Muscle of arm (tissue), 14 donors: ENCODE measurements around the gene DZIP3. TPM values are rescaled to one million over a fixed set of nuclear protein-coding genes. Genes with fewer than 3 reads are reported as not detected.

Experiments used
- DNase-seq: peaks from one replicate; pipeline ENCODE4 v3.0.0-alpha.2; 2013
- long read RNA-seq, 11 donors: transcript quantifications; one replicate each; lab custom pipeline, GENCODE V29; 2026
- polyA plus RNA-seq, 12 donors: library from polyadenylated mRNA; unstranded; fragments of 120-200 nt; gene quantifications; one replicate each; pipeline ENCODE4 v1.2.1, GENCODE V29; 2013; ENCODE audit not compliant: insufficient read length in 12 of 12

DZIP3 gene
- polyA plus RNA-seq, result 10 to 100 TPM in 11 of 12 donors, not detected in 1; 16.2 to 25.3 (median 19.7) TPM
- long read RNA-seq, donor 1, result 0 reads
- long read RNA-seq, donor 2, result 0 reads
- long read RNA-seq, donor 3, result 0 reads
- long read RNA-seq, donor 4, partial matches to known transcripts, result 0 of 1 reads
- long read RNA-seq, donor 4, other reads (novel, unspliced or antisense), result 0 of 1 reads
- long read RNA-seq, donor 5, result 0 reads
- long read RNA-seq, donor 6, full-length matches to known transcripts, result 1 of 1 reads
- long read RNA-seq, donor 6, partial matches to known transcripts, result 0 of 1 reads
- long read RNA-seq, donor 6, other reads (novel, unspliced or antisense), result 0 of 1 reads
- long read RNA-seq, donor 7, result 0 reads
- long read RNA-seq, donor 8, result 0 reads
- long read RNA-seq, donor 9, result 0 reads
- long read RNA-seq, donor 10, result 0 reads
- long read RNA-seq, donor 11, result 0 reads

GRCh38 chr3:108589081-108589997 is at the start of gene DZIP3, which contains the start of gene CIP2A:
DZIP3 (plus strand) TSS chr3:108589722; CDS start chr3:108605407, 15,685 bp downstream.
CIP2A (minus strand) TSS chr3:108589438; CDS start chr3:108589375, 63 bp downstream.
- DNase-seq, result peak; percentile 97

- DNase-seq, result no peak
Observed at GRCh38 chr3:108546247-108546646, 43.3 kb upstream of the DZIP3 start.

- no peak for DNase-seq
Observed at GRCh38 chr3:108546692-108547091, 42.8 kb upstream of the DZIP3 start.

GRCh38 chr3:108548304-108548703 is 41.2 kb upstream of the DZIP3 start:
- DNase-seq, result no peak

GRCh38 chr3:108548886-108549285 is 40.6 kb upstream of the DZIP3 start:
- DNase-seq, result no peak

- peak; percentile 49 for DNase-seq
Observed at GRCh38 chr3:108552267-108553159, 37.0 kb upstream of the DZIP3 start.

- no peak for DNase-seq
Observed at GRCh38 chr3:108554229-108554628, 35.3 kb upstream of the DZIP3 start.

- DNase-seq, result no peak
Observed at GRCh38 chr3:108554913-108555571, 34.5 kb upstream of the DZIP3 start.

- no peak for DNase-seq
Observed at GRCh38 chr3:108555966-108556581, 33.4 kb upstream of the DZIP3 start.

GRCh38 chr3:108562565-108562964 is 27.0 kb upstream of the DZIP3 start:
- DNase-seq, result no peak

- no peak for DNase-seq
Observed at GRCh38 chr3:108564564-108564963, 25.0 kb upstream of the DZIP3 start.

GRCh38 chr3:108565506-108565905 is 24.0 kb upstream of the DZIP3 start:
- DNase-seq, result no peak

GRCh38 chr3:108566599-108566998 is 22.9 kb upstream of the DZIP3 start:
- DNase-seq, result no peak

GRCh38 chr3:108569336-108569735 is 20.2 kb upstream of the DZIP3 start:
- no peak for DNase-seq

GRCh38 chr3:108578064-108578463 is 11.5 kb upstream of the DZIP3 start:
- DNase-seq, result no peak

- DNase-seq, result no peak
Observed at GRCh38 chr3:108588601-108589000, 921 bp upstream of the DZIP3 start.

- no peak for DNase-seq
Observed at GRCh38 chr3:108589998-108590323, 439 bp downstream of the DZIP3 start.

- DNase-seq, result peak; percentile 3
Observed at GRCh38 chr3:108590460-108590859, 938 bp downstream of the DZIP3 start.

GRCh38 chr3:108595321-108595720 is 5.8 kb downstream of the DZIP3 start:
- no peak for DNase-seq

GRCh38 chr3:108598375-108598774 is 8.9 kb downstream of the DZIP3 start:
- no peak for DNase-seq
